Measurements from ENCODE around the gene RFLNA.

The RFLNA gene

DNA sequence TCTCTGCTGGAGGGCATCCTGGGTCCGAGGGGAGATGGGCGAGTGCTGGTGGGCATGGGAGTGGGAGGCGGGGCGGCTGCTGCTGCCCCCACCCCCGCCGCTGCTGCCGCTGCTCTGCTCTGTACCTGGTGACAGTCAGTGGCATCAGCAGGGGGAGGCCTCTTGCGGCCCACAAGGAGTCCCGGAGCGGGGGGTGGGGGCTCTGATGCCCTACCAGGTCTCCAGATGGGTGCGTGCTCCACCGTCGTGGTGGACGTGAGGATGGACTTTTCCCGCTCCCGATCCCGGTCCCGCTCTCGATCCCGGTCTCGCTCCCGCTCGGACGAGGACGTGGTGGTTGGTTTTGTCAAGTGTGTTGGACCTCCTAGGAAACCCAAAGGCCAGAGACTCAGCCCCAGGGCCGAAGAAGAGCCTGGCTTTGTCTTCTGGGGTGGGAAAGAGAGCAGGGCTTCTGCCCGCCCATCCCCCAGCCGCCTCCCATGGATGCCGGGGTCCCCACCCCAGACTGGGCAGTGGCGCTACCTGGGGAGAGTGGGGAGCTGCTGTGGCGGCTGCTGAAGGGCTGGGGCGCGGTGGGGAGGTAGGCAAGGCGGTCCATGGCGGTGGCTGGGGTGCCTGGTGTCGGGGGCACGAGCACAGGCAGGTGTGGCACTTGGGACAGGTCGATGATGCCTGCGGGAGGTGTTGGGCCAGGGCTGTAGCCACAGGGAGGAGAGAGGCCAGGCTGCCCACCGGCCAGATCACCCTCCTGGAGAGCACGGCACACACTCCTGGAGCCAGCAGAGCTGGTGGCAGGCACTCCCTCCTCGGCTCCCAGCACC lies 45.4 kb downstream of the RFLNA start:
- no peak for TF ChIP-seq ZFX (IDR thresholded peaks at IDR 0.05)
- TF ChIP-seq, protein P1, sequence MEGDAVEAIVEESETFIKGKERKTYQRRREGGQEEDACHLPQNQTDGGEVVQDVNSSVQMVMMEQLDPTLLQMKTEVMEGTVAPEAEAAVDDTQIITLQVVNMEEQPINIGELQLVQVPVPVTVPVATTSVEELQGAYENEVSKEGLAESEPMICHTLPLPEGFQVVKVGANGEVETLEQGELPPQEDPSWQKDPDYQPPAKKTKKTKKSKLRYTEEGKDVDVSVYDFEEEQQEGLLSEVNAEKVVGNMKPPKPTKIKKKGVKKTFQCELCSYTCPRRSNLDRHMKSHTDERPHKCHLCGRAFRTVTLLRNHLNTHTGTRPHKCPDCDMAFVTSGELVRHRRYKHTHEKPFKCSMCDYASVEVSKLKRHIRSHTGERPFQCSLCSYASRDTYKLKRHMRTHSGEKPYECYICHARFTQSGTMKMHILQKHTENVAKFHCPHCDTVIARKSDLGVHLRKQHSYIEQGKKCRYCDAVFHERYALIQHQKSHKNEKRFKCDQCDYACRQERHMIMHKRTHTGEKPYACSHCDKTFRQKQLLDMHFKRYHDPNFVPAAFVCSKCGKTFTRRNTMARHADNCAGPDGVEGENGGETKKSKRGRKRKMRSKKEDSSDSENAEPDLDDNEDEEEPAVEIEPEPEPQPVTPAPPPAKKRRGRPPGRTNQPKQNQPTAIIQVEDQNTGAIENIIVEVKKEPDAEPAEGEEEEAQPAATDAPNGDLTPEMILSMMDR (conservative IDR thresholded peaks at IDR 0.05) = no peak

DNA sequence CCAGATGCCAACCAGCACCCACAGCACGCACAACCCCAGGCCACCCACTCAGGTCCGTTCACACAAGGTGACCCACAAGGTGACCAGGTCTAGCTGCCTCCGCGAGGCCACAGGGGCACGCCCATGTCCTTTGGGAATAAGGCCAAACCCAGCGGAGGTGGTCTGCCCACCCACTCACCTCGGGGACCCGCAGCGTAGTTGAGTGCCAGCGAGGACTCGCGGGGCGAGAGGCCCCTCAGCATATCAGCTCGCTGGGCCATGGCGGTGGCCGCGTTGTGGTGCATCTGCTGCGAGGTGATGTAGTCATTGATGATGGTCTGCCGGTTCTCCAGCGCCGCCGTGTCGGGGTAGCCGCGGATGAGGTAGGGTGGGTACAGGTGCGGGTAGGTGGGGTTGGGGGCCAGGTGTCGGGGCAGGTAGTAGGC lies 46.8 kb downstream of the RFLNA start:
- TF ChIP-seq, protein P1 (conservative IDR thresholded peaks at IDR 0.05) = no peak
- no peak for TF ChIP-seq ZFX (IDR thresholded peaks at IDR 0.05)
- no peak overlapping the region for H3K27ac ChIP-seq

More for the DNA sequence above, 45.4 kb downstream of the RFLNA start:
- H3K27ac ChIP-seq = no peak overlapping the region

DNA sequence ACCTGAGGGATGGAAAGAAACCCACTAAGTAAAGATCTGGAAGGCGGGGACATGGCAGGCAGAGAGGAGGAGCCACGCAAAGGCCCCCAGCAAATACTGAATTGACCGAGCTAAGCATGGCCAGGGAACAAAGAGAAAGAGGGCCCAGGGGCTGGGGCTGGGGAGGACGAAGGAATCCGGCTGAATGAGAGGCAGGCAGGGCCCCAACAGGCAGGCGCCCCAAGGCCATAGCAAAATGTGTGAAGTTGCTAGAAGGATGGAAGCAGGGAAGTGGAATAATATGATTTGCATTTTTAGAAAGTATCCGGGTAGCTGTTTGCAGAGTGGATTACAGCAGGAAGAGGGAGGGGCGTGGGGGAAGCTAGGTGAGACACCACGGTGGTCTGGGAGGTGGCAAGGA lies 49.1 kb downstream of the RFLNA start:
- TF ChIP-seq, protein P1 (conservative IDR thresholded peaks at IDR 0.05) = no peak
- no peak for TF ChIP-seq ZFX (IDR thresholded peaks at IDR 0.05)
- H3K27ac ChIP-seq = no peak overlapping the region

DNA sequence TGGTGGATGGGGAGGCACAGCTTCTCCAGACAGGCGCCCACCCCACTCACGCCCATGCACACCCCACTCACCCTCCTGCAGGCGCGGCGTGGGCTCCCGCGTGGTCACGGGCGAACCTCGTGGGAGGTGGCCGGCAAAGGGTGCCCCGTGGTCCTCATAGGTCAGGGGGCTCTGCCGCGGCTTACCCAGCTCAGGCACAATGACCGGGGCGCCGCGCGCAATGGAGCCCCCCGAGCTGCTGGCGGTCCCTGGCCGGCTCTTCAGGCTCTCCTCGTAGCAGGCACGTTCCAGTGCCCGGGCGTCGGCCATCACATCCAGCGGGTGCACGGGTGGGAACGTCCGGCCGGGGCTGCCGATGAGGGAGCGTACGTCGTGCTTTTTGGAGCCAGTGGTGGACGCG lies 49.6 kb downstream of the RFLNA start:
- H3K27ac ChIP-seq = no peak overlapping the region
- TF ChIP-seq ZFX (IDR thresholded peaks at IDR 0.05) = no peak
- TF ChIP-seq, protein P1 (conservative IDR thresholded peaks at IDR 0.05) = no peak

DNA sequence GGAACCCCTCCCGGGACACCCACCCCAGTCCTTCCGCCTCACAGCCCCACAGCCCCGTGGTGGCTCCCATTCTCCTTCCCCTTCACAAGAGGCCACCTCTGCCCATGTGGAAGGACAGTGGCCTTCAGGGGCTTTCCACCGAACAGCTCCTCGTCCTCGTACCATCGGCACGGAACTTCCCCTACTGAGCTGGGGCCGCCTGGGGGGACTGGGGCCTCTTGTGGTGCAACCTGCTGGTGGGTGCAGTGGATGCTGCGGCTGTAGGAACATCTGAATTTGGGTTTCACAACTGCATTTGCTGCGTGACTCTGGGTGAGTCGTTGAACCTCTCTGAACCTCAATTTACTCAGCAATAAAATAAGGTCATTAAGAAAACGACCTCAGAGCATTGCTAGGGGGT lies 50.9 kb downstream of the RFLNA start:
- no peak for TF ChIP-seq ZFX (IDR thresholded peaks at IDR 0.05)
- TF ChIP-seq, protein P1 (conservative IDR thresholded peaks at IDR 0.05) = no peak
- no peak overlapping the region for H3K27ac ChIP-seq

DNA sequence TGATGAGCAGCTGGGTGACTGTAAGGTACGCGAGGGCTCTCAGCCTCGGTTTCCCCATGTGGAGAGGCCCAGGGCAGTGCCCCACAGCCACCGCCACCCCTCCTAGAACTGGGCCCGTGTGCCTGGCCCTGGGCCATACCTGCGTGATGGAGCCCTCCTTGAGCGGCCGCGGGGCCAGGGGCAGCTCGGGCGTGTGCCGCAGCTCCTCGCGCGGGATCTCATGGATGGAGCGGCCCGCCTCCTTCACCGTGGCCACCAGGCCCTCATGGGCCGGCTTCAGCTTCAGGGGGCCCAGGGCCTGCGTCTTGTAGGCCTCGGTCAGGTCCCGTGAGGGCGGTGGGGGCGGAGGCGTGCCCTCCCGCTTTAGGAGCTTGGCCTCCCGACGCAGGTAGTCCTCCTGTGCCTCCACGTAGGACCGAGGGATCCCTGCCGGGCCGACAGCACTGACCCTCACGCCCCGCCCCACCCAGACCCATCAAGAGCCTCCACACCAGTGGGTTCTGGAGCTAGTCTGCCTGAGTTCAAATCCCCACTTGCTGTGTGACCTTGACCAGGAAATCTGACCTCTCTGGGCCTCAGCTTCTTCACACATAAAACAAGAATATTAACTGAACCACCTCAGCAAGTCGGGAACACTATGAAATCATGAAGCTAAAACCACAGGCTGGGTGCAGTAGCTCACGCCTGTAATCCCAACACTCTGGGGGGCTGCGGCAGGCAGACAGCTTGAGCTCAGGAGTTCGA lies 51.7 kb downstream of the RFLNA start:
- H3K27ac ChIP-seq = no peak overlapping the region
- no peak for TF ChIP-seq ZFX (IDR thresholded peaks at IDR 0.05)
- TF ChIP-seq, protein P1 (conservative IDR thresholded peaks at IDR 0.05) = no peak

DNA sequence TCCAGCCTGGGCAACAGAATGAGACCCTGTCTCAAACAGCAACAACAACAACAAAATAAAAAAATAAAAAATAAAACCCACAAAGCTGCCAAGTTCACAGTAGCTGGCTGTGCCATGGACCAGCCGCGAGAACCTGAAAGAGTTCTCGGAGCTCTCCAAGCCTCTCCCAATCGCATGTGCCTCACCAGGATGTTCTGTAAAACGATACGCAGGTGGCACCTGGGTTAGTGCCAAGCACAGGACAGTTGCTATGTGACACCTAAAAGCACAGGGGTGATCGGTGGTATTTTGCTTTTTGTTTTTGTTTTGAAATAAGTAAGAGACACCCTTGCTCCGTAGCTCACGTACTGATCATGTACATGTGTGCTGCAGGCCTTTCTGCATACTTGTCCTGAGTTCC lies 52.4 kb downstream of the RFLNA start:
- no peak for TF ChIP-seq ZFX (IDR thresholded peaks at IDR 0.05)
- TF ChIP-seq, protein P1 (conservative IDR thresholded peaks at IDR 0.05) = no peak
- no peak overlapping the region for H3K27ac ChIP-seq
